BLaER1 (cell line): ENCODE measurements around the gene FGD5.
"Not testable (repeated sequence)": the region's sequence is repeated elsewhere in the genome, so short reads cannot be mapped to it uniquely, and the experiment has no call there.

Source experiments
- H3K27ac ChIP-seq: shearing (Covaris generic); formaldehyde crosslinking; 2 replicates; pipeline ENCODE4 v1.8.1; 2022
- H3K27me3 ChIP-seq: shearing (Covaris generic); formaldehyde crosslinking; 2 replicates; pipeline ENCODE4 v1.8.1; 2022
- H3K36me3 ChIP-seq: shearing (Covaris generic); formaldehyde crosslinking; 2 replicates; pipeline ENCODE4 v1.8.1; 2022
- H3K4me1 ChIP-seq: shearing (Covaris generic); formaldehyde crosslinking; 2 replicates; pipeline ENCODE4 v1.8.1; 2022
- H3K4me2 ChIP-seq: shearing (Covaris generic); formaldehyde crosslinking; 2 replicates; pipeline ENCODE4 v1.8.1; 2022
- H3K4me3 ChIP-seq: shearing (Covaris generic); formaldehyde crosslinking; 2 replicates; pipeline ENCODE4 v1.8.1; 2022
- H3K9ac ChIP-seq: shearing (Covaris generic); formaldehyde crosslinking; 2 replicates; pipeline ENCODE4 v1.8.1; 2022
- H3K9me3 ChIP-seq: shearing (Covaris generic); formaldehyde crosslinking; 2 replicates; pipeline ENCODE4 v1.8.1; 2022
- H4K20me1 ChIP-seq: shearing (Covaris generic); formaldehyde crosslinking; 2 replicates; pipeline ENCODE4 v1.8.1; 2022
- Cebpa-rat ChIP-seq: shearing (Covaris generic); IDR thresholded peaks from 2 replicates; pipeline ENCODE4 v1.8.1; 2022

The FGD5 gene

DNA sequence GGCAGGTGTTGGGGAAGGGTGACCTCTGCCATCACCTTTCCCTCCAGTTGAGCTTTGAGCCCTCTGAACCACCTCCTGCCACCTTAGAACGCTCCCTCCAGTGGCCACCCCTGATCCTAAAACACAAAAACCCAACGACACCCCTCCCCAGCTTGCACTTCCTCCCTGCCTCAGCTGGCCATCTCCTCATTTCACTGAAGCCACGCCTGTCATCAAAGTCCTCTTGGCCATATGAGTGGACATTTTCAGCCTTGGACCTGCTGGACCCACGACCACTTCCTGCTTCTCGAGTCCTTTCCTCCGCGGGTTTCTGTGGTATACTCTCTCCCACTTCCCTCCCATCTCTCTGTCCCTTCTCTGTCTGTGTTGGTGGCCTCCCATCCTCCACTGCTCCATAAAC is 80.2 kb downstream of the FGD5 start:
- H3K9me3 ChIP-seq: no peaks in the 10 kb centered on the region
- no peaks in the 10 kb centered on the region for H3K27me3 ChIP-seq
- no peak overlapping the region for H3K27ac ChIP-seq
- no peak overlapping the region for H3K9ac ChIP-seq
- no peak overlapping the region for H3K4me3 ChIP-seq
- no peaks in the 10 kb centered on the region for H3K36me3 ChIP-seq
- H3K4me2 ChIP-seq: no peak overlapping the region
- no peak for TF ChIP-seq Cebpa-rat
- H3K4me1 ChIP-seq: no peaks in the 10 kb centered on the region
- H4K20me1 ChIP-seq: no peaks in the 10 kb centered on the region

DNA sequence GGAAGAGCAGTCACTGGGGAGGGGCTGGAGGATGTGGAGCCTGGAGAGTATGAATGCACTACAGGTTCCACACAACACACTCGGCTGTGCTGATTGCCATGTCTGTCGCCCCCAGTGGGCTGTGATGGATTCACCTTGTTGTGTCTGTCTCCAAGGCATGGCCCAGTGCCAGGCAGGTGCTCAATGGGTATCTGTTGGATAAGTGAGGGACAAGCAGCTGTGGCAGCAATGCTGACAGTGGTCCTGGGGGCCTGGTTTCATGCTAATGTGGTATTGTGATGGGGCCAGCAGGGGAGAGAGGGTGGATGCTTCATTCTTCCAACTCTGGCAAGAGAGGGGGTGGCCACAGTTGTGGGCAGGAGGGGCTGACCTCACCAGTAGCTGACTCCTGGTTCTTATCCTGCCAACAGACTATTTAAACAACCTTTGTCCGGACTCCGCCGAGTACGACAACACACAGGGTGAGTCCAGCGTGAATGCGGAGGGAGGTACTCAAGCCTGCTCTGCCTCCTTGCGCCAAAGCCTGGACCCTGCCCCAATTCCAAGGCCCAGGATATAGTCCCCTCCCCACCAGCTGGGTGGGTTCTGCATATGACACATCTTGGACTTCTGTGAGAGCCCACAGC is 81.3 kb downstream of the FGD5 start:
- TF ChIP-seq Cebpa-rat: no peak
- H4K20me1 ChIP-seq: no peaks in the 10 kb centered on the region
- no peaks in the 10 kb centered on the region for H3K4me1 ChIP-seq
- no peaks in the 10 kb centered on the region for H3K27me3 ChIP-seq
- peaks cover 2% of the 10 kb centered on the region; the same call in 1 of the 2 replicates for H3K9me3 ChIP-seq
- H3K4me3 ChIP-seq: no peak overlapping the region
- no peak overlapping the region for H3K27ac ChIP-seq
- no peak overlapping the region for H3K4me2 ChIP-seq
- H3K9ac ChIP-seq: no peak overlapping the region
- H3K36me3 ChIP-seq: no peaks in the 10 kb centered on the region

DNA sequence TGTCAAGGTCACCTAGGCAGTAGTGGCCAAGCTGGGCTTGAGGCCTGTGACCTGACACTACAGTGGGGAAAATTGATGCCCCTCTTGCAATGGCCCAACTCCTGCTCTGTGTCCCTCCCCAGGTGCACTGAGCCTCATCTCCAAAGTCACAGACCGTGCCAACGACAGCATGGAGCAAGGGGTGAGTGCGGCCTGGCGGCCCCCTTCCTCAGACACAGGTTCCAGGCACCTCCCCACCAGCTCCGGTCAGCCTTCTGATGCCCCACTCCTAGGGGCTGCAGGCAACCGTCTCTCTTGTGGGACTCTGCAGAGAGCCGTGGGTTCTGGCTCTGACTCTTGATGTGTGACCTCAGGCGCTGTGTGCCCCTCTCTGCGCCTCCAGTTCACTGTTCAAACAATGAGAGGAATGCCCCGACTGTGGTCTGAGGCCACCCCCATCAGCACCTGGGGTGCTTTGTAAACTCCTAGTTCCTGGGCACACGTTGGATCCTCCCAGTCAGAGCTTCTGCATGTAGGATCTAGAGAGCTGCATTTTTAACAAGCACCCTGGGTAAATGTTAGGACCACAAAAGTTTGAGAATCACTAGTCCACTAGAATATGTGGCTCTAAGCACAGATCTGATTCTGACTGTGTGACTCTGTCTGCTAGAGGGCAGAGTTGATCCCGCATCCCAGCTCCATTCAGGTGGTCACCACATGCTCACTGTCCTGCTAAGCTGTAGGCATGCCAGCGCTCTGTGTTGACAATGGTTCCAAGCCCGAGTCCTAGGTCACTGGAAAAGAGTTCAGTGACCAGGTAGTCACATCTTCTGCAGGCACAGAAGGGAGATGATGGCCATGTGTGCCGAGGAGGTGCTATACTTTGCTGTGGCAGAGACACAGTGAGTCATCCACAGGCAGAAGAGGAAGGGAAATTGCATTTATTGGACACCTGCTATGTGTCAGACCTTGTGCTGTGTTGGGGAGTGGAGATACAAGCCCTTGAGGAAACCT is 82.4 kb downstream of the FGD5 start:
- no peaks in the 10 kb centered on the region for H3K27me3 ChIP-seq
- H3K9me3 ChIP-seq: peaks cover 7% of the 10 kb centered on the region; the same call in 1 of the 2 replicates
- no peaks in the 10 kb centered on the region for H3K4me1 ChIP-seq
- TF ChIP-seq Cebpa-rat: no peak
- H3K9ac ChIP-seq: no peak overlapping the region
- no peaks in the 10 kb centered on the region for H4K20me1 ChIP-seq
- H3K4me2 ChIP-seq: no peak overlapping the region
- H3K27ac ChIP-seq: no peak overlapping the region
- H3K36me3 ChIP-seq: no peaks in the 10 kb centered on the region
- no peak overlapping the region for H3K4me3 ChIP-seq

DNA sequence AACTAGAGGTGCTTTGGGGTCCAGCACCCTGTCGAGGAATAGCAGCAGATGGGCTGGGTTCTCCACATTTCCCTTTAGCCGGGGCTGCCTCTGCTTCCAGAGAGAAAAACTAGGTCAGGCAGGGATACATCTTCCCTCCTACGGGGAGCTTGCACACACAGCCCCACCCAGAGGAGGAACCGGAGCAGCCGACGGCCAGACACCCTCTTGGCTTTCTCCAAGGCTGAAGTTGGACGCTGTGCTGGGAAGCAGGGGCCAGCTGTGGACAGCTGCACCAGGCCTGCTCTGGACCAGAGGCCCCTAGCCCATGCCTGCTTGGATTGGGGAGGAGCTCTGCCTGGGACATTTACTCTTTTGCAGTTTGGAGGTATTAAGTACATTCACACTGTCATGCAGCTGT is 84.0 kb downstream of the FGD5 start:
- no peak overlapping the region for H3K4me2 ChIP-seq
- H3K9ac ChIP-seq: no peak overlapping the region
- peaks cover 11% of the 10 kb centered on the region; the same call in 1 of the 2 replicates for H3K4me1 ChIP-seq
- H3K36me3 ChIP-seq: no peaks in the 10 kb centered on the region
- H3K4me3 ChIP-seq: no peak overlapping the region
- TF ChIP-seq Cebpa-rat: no peak
- H4K20me1 ChIP-seq: no peaks in the 10 kb centered on the region
- no peaks in the 10 kb centered on the region for H3K27me3 ChIP-seq
- H3K9me3 ChIP-seq: peaks cover 7% of the 10 kb centered on the region; the same call in 1 of the 2 replicates
- H3K27ac ChIP-seq: no peak overlapping the region

DNA sequence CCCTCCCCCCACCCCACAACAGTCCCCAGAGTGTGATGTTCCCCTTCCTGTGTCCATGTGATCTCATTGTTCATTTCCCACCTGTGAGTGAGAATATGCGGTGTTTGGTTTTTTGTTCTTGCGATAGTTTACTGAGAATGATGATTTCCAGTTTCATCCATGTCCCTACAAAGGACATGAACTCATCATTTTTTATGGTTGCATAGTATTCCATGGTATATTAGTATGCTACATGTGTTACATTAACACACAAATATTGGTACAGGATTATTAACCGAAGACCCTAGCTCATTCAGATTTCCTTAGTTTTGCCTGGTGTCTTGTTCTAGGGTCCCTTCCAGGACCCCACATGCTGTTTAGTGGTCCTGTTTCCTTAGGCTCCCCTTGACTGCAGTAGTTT is 84.7 kb downstream of the FGD5 start:
- peaks cover 11% of the 10 kb centered on the region; the same call in 1 of the 2 replicates for H3K4me1 ChIP-seq
- H3K9ac ChIP-seq, H3K4me2 ChIP-seq, H3K4me3 ChIP-seq, H3K27me3 ChIP-seq, H3K36me3 ChIP-seq, H3K27ac ChIP-seq, H4K20me1 ChIP-seq, H3K9me3 ChIP-seq: not testable (repeated sequence)

DNA sequence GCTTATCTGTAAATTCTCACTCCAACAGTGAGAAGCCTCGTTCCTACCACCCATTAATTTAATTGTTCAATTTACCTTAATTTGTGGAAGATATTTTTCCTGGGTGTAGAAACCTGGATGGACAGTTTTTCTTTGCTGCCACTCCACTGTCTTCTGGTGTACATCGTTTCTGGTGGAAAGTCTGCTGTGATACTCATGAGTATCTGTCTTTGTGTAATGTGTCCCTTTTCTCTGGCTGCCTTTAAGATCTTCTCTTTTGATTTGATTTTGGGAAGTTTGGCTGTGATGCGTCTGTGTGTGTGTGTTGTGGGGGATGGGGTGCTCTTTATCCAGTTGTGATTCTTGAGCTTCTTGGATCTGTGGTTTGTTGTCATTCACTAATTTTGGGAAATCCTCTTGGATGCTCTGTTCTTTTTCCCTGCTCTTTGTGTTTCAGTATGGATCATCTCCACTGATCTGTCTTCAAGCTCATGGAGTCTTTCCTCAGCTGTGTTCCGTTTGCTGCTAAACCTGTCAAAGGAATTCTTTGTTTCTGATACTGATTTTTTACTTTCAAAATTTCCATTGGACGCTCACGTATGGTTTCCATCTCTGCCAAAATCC is 86.4 kb downstream of the FGD5 start:
- H3K27ac ChIP-seq: no peak overlapping the region
- no peaks in the 10 kb centered on the region for H3K36me3 ChIP-seq
- H3K4me3 ChIP-seq: no peak overlapping the region
- H4K20me1 ChIP-seq: no peaks in the 10 kb centered on the region
- peaks cover 7% of the 10 kb centered on the region; the same call in 1 of the 2 replicates for H3K9me3 ChIP-seq
- peaks cover 11% of the 10 kb centered on the region; the same call in 1 of the 2 replicates for H3K4me1 ChIP-seq
- H3K4me2 ChIP-seq: no peak overlapping the region
- no peak for TF ChIP-seq Cebpa-rat
- no peak overlapping the region for H3K9ac ChIP-seq
- no peaks in the 10 kb centered on the region for H3K27me3 ChIP-seq

DNA sequence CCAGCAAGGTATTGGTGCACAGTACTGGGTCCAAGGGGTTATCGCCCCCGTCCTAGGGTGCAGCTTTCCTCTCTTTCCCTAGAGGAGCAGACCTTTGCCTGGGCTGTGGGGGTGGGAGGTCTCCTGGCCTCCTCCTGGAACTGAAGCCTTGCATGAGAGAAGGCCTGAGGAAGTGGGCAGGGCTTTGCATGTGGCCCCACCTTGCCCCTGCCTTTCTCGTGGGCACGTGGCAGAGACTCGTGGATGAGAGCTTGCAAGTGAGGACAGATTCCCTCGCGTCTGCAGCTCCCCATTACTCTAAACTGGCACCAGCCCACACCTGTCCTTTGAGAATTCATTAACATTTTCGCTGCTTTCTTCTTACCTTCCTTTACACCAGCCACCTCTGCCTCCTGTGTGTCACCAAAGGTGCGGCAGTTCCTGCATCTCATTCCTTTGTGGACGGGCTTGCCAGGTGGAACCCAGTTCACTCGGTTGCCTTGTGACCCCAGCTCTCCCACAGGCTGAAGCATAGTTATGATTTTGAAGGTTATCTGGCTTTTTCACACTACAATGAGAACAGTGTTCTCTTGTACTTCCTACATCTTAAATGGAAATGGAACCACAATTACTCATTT is 87.7 kb downstream of the FGD5 start:
- Histone ChIP-seq H3K9ac (no peak overlapping the region), H4K20me1 (no peaks in the 10 kb centered on the region), H3K4me3 (no peak overlapping the region), H3K4me1 (peaks cover 11% of the 10 kb centered on the region; the same call in 1 of the 2 replicates), H3K27me3 (no peaks in the 10 kb centered on the region), H3K4me2 (peak overlapping the region; percentile 1; the same call in 1 of the 2 replicates), H3K36me3 (no peaks in the 10 kb centered on the region), H3K9me3 (peaks cover 7% of the 10 kb centered on the region; the same call in 1 of the 2 replicates), H3K27ac (no peak overlapping the region)
- no peak for TF ChIP-seq Cebpa-rat

DNA sequence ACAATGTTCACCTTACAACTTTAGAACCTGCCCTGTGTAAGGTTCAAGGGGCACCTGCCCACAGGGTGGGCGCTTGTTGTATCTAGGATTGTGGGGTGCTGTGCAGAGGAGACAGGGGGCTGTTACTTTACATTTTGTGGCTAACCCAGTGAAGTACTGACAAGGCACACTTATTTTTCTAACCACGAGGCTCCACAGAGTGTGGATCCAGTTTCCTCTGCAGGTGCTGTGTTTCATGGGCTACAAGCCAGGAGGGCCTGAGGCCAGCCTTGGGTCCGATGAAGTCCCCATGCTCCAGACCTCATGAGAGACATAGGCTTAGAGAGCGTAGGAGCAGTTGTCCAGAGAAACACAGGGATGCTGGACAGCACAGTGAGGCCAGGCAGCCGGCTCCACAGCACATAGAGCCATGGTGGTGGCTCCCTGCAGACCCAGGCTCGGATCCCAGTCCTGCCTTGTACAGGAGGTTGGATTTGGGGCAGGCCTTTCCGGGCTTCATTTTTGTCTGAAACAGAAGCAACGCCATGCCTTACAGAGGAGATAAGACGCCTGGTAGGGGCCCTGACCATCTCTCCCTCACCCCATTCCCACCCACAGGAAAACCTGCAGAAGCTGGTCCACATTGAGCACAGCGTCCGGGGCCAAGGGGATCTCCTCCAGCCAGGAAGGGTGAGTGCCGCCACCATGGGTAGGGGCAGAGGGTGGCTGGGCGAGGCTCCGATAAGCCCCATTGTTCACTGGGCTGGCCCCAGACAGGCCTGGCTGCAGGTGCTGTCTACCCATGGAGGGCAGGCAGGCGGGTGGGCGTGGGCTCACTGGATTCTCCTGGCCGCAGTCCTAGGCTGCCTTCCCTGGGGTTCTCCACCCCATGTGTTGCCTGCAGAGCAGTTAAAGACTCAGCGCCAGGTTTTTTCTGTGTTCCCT is 88.5 kb downstream of the FGD5 start:
- no peaks in the 10 kb centered on the region for H4K20me1 ChIP-seq
- no peaks in the 10 kb centered on the region for H3K27me3 ChIP-seq
- H3K9me3 ChIP-seq: peaks cover 7% of the 10 kb centered on the region; the same call in 1 of the 2 replicates
- H3K4me2 ChIP-seq: peak overlapping the region; percentile 1; the same call in 1 of the 2 replicates
- no peak for TF ChIP-seq Cebpa-rat
- no peak overlapping the region for H3K27ac ChIP-seq
- no peaks in the 10 kb centered on the region for H3K36me3 ChIP-seq
- H3K9ac ChIP-seq: no peak overlapping the region
- peaks cover 11% of the 10 kb centered on the region; the same call in 1 of the 2 replicates for H3K4me1 ChIP-seq
- no peak overlapping the region for H3K4me3 ChIP-seq
